HL-60 (cell line): ENCODE data around the gene AIFM1.

Experiments
- DNase-seq, 2 experiments: peaks; one replicate each; pipeline ENCODE4 v3.0.0-alpha.2; 2010 to 2020; ENCODE audit warnings: low read depth in 1 of 2, low spot score in 1 of 2
- H3K27ac ChIP-seq: fragments of 250-450 bp; sonication (Bioruptor Pico); replicated peaks from 2 replicates; pipeline ENCODE4 v1.5.1; 2020; ENCODE audit warnings: mild to moderate bottlenecking, moderate library complexity
- H3K27me3 ChIP-seq: fragments of 250-450 bp; sonication (Bioruptor Pico); 2 replicates; pipeline ENCODE4 v1.5.1; 2021; ENCODE audit warnings: mild to moderate bottlenecking, moderate library complexity; ENCODE audit not compliant: insufficient read depth, poor library complexity, severe bottlenecking
- H3K4me3 ChIP-seq: replicated peaks from 2 replicates; pipeline ENCODE4 v1.5.1; 2011; ENCODE audit warnings: mild to moderate bottlenecking, control low read depth, low read length; ENCODE audit not compliant: insufficient read depth
- CTCF ChIP-seq: IDR thresholded peaks from one replicate; pipeline ENCODE4 v1.5.1; 2011; ENCODE audit warnings: low read length, control low read depth, inconsistent platforms; ENCODE audit not compliant: insufficient read depth
- GABPA ChIP-seq: IDR thresholded peaks from 2 replicates; pipeline ENCODE4 v1.6.1; 2012; ENCODE audit warnings: low read depth
- POLR2AphosphoS5 ChIP-seq: IDR thresholded peaks from 2 replicates; pipeline ENCODE4 v1.6.1; 2012; ENCODE audit warnings: low read depth
- REST ChIP-seq: IDR thresholded peaks from 2 replicates; pipeline ENCODE4 v1.6.1; 2012; ENCODE audit warnings: low read depth; ENCODE audit not compliant: insufficient replicate concordance
- SPI1 ChIP-seq: IDR thresholded peaks from 2 replicates; pipeline ENCODE4 v1.6.1; 2012; ENCODE audit warnings: low read depth, mild to moderate bottlenecking, borderline replicate concordance

The AIFM1 gene

GRCh38 chrX:130184168-130184567 is 18.5 kb upstream of the AIFM1 start:
- no peaks in the 10 kb centered on the region for H3K27me3 ChIP-seq
- TF ChIP-seq SPI1, result no peak
- TF ChIP-seq REST, result no peak
- TF ChIP-seq POLR2AphosphoS5, result no peak
- TF ChIP-seq GABPA, result no peak
- TF ChIP-seq CTCF, result no peak
- H3K27ac ChIP-seq, result no peak overlapping the region
- H3K4me3 ChIP-seq, result no peak overlapping the region
- no peak for DNase-seq

GRCh38 chrX:130179579-130180215 is 14.1 kb upstream of the AIFM1 start:
- DNase-seq, result no peak
- TF ChIP-seq GABPA (no peak), POLR2AphosphoS5 (no peak), CTCF (no peak), SPI1 (no peak), REST (no peak)
- Histone ChIP-seq H3K27ac (no peak overlapping the region), H3K4me3 (no peak overlapping the region), H3K27me3 (no peaks in the 10 kb centered on the region)

- TF ChIP-seq REST (no peak), GABPA (no peak), SPI1 (no peak), CTCF (no peak), POLR2AphosphoS5 (no peak)
- Histone ChIP-seq H3K27ac (no peak overlapping the region), H3K27me3 (no peaks in the 10 kb centered on the region), H3K4me3 (no peak overlapping the region)
- DNase-seq, result no peak
Measured at GRCh38 chrX:130179170-130179569, 13.5 kb upstream of the AIFM1 start.
